A673 (cell line): Measurements from ENCODE around the gene EGFR. TPM values are rescaled to one million over a fixed set of nuclear protein-coding genes. Genes with fewer than 3 reads are reported as not detected.

Experiments used
- BruUV-seq: library from RNA; stranded (reverse); fragments of 400-500 nt; replicated peaks from 2 replicates; lab custom pipeline; 2021; lab: Mats Ljungman, UMichigan
- CTCF ChIA-PET: fragments of 300-600 bp; sonication (Branson Sonifier 250); formaldehyde crosslinking; loops from one replicate; lab custom pipeline; 2022; ENCODE audit warnings: antibody characterized with exemption; lab: Charles Lee
- POLR2A ChIA-PET: fragments of 300-600 bp; sonication (Branson Sonifier 250); formaldehyde crosslinking; loops from one replicate; lab custom pipeline; 2022; ENCODE audit warnings: antibody characterized with exemption; ENCODE audit not compliant: low non-redundant PET; lab: Charles Lee
- DNase-seq: peaks from one replicate; pipeline ENCODE4 v3.0.0-alpha.2; 2015; ENCODE audit warnings: low spot score
- H3K27ac ChIP-seq: fragments of 200-600 bp; sonication (generic); 2 replicates; pipeline ENCODE4 v1.5.1; 2016; ENCODE audit warnings: mixed run types, low read depth, mild to moderate bottlenecking, mixed read lengths, antibody characterized with exemption, low read length; ENCODE audit not compliant: poor library complexity, severe bottlenecking
- H3K27me3 ChIP-seq: fragments of 200-600 bp; sonication (generic); replicated peaks from 2 replicates; pipeline ENCODE4 v1.6.1; 2017; ENCODE audit warnings: mixed run types, low read depth, mild to moderate bottlenecking, mixed read lengths, antibody characterized with exemption, low read length; ENCODE audit not compliant: insufficient read depth, poor library complexity
- H3K36me3 ChIP-seq: fragments of 200-600 bp; sonication (generic); 2 replicates; pipeline ENCODE4 v1.6.1; 2016; ENCODE audit warnings: mixed run types, mild to moderate bottlenecking, mixed read lengths, antibody characterized with exemption, low read length; ENCODE audit not compliant: insufficient read depth, poor library complexity, severe bottlenecking
- H3K4me1 ChIP-seq: fragments of 200-600 bp; sonication (generic); 2 replicates; pipeline ENCODE4 v1.6.1; 2017; ENCODE audit warnings: mixed run types, mild to moderate bottlenecking, mixed read lengths, antibody characterized with exemption, low read length; ENCODE audit not compliant: insufficient read depth, poor library complexity, severe bottlenecking
- H3K4me3 ChIP-seq: fragments of 200-600 bp; sonication (generic); 2 replicates; pipeline ENCODE4 v1.5.1; 2016; ENCODE audit warnings: low read depth, mixed run types, mild to moderate bottlenecking, mixed read lengths, low read length; ENCODE audit not compliant: poor library complexity, severe bottlenecking
- H3K9me3 ChIP-seq: fragments of 200-600 bp; sonication (generic); 2 replicates; pipeline ENCODE4 v1.6.1; 2016; ENCODE audit warnings: mixed run types, low read depth, mild to moderate bottlenecking, mixed read lengths, antibody characterized with exemption, low read length; ENCODE audit not compliant: poor library complexity, severe bottlenecking
- EZH2 ChIP-seq: fragments of 200-600 bp; sonication (generic); IDR thresholded peaks from 2 replicates; pipeline ENCODE4 v1.6.1; 2017; ENCODE audit warnings: borderline replicate concordance, low read depth, mild to moderate bottlenecking, mixed read lengths, antibody characterized with exemption, low read length; ENCODE audit not compliant: poor library complexity, severe bottlenecking
- intact Hi-C: fragments of 100-400 bp; cut with micrococcal nuclease; formaldehyde crosslinking; loops from one replicate; pipeline ENCODE4 v1.10.0; 2022; ENCODE audit not compliant: unreplicated experiment
- total RNA-seq: library from RNA; stranded (reverse); gene quantifications from 2 replicates; pipeline ENCODE4 v1.2.3, GENCODE V29; 2021
- TF ChIP-seq, protein P1 (sequence below): fragments of 300-800, 200-600 bp; sonication (generic); conservative IDR thresholded peaks from 2 replicates; pipeline ENCODE4 v1.5.1; 2017; ENCODE audit warnings: low read depth, mild to moderate bottlenecking, antibody characterized with exemption, low read length, moderate library complexity, mixed read lengths

EGFR gene
- total RNA-seq, 1 experiment from 2014 or later, result 0.84 TPM

DNA sequence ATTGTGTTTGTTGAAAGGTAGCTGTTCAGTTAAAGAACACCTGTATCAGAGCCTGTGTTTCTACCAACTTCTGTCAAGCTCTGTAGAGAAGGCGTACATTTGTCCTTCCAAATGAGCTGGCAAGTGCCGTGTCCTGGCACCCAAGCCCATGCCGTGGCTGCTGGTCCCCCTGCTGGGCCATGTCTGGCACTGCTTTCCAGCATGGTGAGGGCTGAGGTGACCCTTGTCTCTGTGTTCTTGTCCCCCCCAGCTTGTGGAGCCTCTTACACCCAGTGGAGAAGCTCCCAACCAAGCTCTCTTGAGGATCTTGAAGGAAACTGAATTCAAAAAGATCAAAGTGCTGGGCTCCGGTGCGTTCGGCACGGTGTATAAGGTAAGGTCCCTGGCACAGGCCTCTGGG, 154.9 kb downstream of the EGFR start:
- DNase-seq, result no peak
- no peaks in the 10 kb centered on the region for H3K4me1 ChIP-seq
- H3K9me3 ChIP-seq, result no peaks in the 10 kb centered on the region
- no peaks in the 10 kb centered on the region for H3K36me3 ChIP-seq
- H3K4me3 ChIP-seq, result no peak overlapping the region
- POLR2A ChIA-PET, result no interaction called here
- no TSS peak for BruUV-seq
- CTCF ChIA-PET, result no interaction called here
- intact Hi-C loops, result no loop called here
- H3K27ac ChIP-seq, result no peak overlapping the region
- TF ChIP-seq EZH2, result no peak
- TF ChIP-seq, protein P1, sequence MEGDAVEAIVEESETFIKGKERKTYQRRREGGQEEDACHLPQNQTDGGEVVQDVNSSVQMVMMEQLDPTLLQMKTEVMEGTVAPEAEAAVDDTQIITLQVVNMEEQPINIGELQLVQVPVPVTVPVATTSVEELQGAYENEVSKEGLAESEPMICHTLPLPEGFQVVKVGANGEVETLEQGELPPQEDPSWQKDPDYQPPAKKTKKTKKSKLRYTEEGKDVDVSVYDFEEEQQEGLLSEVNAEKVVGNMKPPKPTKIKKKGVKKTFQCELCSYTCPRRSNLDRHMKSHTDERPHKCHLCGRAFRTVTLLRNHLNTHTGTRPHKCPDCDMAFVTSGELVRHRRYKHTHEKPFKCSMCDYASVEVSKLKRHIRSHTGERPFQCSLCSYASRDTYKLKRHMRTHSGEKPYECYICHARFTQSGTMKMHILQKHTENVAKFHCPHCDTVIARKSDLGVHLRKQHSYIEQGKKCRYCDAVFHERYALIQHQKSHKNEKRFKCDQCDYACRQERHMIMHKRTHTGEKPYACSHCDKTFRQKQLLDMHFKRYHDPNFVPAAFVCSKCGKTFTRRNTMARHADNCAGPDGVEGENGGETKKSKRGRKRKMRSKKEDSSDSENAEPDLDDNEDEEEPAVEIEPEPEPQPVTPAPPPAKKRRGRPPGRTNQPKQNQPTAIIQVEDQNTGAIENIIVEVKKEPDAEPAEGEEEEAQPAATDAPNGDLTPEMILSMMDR, result no peak
- H3K27me3 ChIP-seq, result no peaks in the 10 kb centered on the region

DNA sequence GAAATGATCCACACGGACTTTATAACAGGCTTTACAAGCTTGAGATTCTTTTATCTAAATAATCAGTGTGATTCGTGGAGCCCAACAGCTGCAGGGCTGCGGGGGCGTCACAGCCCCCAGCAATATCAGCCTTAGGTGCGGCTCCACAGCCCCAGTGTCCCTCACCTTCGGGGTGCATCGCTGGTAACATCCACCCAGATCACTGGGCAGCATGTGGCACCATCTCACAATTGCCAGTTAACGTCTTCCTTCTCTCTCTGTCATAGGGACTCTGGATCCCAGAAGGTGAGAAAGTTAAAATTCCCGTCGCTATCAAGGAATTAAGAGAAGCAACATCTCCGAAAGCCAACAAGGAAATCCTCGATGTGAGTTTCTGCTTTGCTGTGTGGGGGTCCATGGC, 155.6 kb downstream of the EGFR start:
- Histone ChIP-seq H3K4me3 (no peak overlapping the region), H3K9me3 (no peaks in the 10 kb centered on the region), H3K36me3 (no peaks in the 10 kb centered on the region), H3K27ac (no peak overlapping the region), H3K4me1 (no peaks in the 10 kb centered on the region), H3K27me3 (no peaks in the 10 kb centered on the region)
- intact Hi-C loops, result no loop called here
- no peak for DNase-seq
- TF ChIP-seq EZH2, result no peak
- TF ChIP-seq, protein P1, result no peak
- BruUV-seq, result no TSS peak
- ChIA-PET CTCF (no interaction called here), POLR2A (no interaction called here)

DNA sequence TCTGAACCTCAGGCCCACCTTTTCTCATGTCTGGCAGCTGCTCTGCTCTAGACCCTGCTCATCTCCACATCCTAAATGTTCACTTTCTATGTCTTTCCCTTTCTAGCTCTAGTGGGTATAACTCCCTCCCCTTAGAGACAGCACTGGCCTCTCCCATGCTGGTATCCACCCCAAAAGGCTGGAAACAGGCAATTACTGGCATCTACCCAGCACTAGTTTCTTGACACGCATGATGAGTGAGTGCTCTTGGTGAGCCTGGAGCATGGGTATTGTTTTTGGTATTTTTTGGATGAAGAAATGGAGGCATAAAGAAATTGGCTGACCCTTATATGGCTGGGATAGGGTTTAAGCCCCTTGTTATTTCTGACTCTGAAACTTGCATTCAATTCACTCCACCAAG, 156.0 kb downstream of the EGFR start:
- TF ChIP-seq, protein P1, result no peak
- TF ChIP-seq EZH2, result no peak
- Histone ChIP-seq H3K36me3 (no peaks in the 10 kb centered on the region), H3K4me3 (no peak overlapping the region), H3K27ac (no peak overlapping the region), H3K9me3 (no peaks in the 10 kb centered on the region), H3K27me3 (no peaks in the 10 kb centered on the region), H3K4me1 (no peaks in the 10 kb centered on the region)
- POLR2A ChIA-PET, result no interaction called here
- DNase-seq, result no peak
- intact Hi-C loops, result no loop called here
- no TSS peak for BruUV-seq
- CTCF ChIA-PET, result no interaction called here
